CD4-positive, alpha-beta T cell treated with Interleukin-1 beta for 1 hour (primary cell): ENCODE measurements around the gene OR6V1.

Source experiments
- DNase-seq, 2 donors: peaks; one replicate each; pipeline ENCODE4 v3.0.0-alpha.2; 2020 to 2022

The OR6V1 gene, protein sequence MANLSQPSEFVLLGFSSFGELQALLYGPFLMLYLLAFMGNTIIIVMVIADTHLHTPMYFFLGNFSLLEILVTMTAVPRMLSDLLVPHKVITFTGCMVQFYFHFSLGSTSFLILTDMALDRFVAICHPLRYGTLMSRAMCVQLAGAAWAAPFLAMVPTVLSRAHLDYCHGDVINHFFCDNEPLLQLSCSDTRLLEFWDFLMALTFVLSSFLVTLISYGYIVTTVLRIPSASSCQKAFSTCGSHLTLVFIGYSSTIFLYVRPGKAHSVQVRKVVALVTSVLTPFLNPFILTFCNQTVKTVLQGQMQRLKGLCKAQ

DNA sequence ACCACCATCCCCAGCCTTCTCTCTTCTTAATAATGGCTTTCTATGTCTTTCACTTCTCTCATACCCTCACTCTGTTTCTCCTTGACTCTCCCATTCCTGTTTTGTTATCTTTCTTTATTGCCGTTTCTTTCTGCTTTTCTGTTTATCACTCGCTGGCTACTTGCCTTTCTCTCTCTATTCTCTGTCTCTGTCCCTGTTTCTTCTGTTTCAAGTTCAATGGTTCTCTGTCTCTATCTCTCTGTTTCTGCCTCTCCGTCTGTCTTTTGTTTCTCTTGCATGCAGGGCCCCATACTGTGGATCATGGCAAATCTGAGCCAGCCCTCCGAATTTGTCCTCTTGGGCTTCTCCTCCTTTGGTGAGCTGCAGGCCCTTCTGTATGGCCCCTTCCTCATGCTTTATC is at the start of gene OR6V1:
TSS of gene OR6V1 (plus strand) at position 301 of the 400 bp plus-strand sequence. CDS start at position 301, 0 bp downstream.
- DNase-seq: no peak

DNA sequence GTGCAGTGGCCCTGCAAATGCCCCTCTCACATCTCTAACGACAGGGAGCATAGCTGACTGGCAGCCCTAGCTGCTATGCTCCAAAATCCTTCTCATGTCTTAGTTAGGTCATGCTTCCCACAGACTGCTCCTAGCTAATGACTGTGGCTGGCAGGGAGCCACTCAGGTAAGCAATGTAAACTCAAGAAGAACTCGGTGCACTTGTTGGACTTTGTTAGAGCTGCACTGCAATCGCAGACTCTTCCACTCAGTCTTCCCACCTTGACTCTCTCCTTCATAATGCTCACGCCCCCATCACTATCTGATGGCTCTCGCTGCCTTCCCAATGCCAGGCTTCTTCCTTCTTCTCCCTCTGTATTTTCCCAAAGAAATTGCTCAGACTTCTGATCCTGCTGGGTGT is 49.2 kb upstream of the OR6V1 start:
- DNase-seq: no peak

DNA sequence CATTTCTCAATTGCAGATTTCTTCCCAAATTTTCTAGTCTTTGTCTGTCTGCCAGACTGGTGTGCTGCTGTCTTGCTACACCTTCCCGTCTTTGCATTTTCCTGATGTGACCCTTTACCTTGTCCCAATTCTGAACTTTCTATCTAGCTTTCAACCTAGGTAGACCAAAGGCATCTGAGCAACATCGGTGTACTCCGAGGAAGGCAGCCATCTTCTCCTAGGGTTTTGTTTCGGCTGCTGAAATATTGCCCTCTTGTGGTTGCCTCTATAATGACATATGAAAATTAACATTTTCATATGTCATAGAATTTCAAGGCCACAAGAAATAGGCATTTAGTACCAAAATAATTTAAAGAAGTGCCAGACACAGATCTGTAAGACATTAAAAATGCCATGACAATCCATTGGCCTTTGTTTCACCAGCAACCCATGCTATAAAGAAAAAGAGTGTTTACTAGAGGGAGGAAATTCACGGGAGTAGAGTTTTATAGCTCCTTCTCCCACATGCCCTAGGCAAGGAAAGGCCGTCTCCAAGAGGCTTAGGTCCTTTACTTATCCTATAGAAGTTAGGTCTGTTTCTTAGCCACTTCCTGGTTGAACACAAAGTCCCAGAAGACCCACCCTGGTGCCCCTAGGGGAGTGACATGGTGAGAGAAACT is 48.6 kb upstream of the OR6V1 start:
- DNase-seq: peak; percentile 42 to 73

DNA sequence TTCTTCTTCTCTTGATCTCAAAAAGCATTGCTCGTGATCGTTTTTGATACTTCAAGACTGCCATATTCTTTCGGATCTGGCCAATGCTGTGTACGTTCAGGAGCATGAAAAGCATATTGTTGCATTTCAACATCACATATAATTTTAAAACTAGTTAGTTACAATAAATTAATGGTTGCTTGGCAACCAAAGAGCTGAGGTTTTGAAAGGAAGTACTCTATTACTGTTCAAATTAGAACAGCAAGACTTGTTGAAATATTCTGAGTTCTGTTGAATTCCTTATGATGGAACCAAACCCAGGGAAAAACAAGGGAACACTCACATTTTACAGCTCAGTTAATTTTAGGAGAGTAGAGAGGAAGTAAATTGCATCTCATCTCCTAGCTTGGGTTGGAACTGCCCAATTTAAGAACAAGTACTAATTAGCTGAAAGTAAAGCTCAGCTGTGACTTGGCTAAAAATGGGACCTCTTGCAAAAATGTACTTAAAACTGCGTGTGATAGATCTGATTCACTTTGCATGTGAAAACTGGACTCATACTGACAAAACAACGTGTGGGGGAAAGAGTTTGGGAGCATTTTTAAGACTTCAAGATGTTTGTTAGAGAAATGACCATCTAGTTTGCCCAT is 46.4 kb upstream of the OR6V1 start:
- no peak for DNase-seq

DNA sequence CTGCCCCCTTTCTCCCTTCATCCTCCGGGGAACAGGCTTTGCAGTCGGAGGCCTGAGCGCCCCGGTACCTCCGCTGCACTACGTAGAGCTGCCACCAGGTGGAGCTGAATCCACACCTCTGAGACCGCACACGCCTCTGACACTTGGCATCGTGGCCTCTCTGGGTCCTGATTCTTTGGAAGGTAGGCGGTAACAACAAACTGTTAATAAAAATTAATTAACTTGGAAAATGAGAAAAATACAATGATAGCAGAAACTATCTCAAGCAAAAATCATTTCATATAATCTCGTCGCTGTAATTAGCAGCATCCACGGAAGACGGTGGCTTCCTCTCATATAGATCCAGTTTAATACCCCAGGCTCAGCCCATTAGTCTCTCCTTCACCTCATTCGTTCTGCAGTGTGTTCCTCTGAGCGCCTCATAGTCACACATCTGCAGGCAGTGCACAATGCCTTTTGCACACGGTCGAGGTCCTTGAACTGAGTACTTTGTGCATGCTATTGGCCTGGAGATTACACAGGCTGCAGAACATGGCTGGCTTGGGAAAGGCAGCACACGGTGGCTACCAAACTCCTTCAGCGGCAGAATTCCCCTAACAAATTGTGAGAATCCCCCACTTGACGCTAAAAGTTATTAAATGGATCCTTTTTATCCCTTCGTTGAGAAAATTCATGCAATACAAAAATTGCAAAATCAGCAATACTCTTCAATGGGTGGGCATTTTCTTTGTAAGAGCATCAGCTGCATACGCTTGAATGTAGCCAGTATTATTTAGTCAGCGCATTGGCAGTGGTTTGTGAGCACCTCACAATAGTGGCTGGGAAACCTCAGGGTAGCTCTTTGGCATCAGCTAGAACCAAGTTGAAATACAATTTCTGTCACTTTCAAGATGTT is 43.9 kb upstream of the OR6V1 start:
- DNase-seq: peak; percentile 80 to 82

DNA sequence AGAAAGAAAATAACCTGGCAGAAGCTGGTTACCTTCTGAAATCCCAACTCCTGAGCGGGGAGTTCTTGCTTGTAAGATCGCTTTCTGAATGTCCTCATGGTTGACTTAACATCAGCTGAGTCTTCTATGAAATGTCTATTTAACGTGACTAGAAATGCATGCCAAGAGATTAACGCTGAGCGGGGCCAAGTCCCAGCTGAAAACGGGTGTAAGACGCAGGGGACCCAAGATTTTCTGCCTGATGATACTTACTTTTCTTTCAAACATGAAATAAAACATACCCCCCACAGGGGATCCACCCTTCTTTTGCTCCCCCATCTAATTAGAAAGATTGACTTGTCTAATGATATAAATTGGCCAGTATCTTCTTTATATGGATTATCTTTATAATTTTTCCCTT is 40.1 kb upstream of the OR6V1 start:
- no peak for DNase-seq

DNA sequence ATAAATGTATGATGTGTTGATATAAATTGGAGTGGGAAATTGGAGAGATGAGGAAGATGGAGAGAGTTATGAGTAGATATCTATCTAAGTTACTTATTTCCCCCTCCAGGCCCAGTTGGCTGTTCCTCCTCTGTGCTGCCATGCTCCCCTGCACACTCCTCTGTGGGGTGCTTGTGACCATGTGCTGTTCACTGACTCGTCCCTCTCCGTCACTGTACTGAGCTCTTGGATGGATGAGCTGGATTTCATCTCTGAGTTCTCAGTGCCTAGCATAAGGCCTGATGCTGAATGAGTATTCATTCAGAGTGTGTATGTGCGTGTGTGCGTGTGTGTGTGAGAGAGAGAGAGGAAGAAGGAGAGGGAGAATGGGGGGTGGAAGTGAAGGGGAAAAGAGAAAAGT is 39.7 kb upstream of the OR6V1 start:
- DNase-seq: no peak

DNA sequence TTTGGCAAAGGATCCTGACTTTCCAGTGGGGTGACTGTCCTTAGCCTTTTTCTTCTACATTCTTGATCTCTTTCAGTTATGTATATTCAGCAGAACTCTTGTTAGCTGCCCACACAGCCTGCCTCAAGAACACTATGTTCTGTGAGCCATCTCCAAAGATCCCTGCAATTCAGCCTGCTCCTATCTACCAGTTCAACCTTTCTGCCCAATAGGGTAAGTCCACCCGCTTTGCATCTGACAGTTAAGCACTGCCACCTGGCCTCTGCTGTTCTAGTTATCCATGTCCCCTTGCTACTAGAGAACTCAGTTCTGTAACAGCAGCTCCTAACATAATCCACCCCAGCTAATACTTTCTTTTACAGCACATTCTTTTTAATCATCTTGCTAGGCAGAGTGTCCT is 38.7 kb upstream of the OR6V1 start:
- DNase-seq: no peak

DNA sequence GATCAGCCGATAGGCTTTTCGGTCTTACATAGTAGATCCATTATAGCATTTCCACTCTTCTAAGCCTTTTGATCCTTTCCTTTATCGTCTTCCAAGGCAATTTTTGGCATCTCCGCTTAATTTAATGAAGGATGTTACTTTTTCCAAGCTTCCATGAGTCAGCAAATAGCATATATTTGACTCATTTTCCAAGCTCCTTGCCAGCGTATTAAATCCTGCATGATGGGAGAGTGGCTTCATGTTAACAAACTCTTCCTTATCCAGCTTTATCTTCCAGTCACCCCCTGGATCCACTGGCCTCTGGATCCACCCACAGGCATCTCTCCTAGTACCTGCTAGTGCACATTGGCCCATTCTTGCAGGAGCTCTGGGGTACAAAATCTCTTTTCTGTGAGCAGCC is 38.2 kb upstream of the OR6V1 start:
- no peak for DNase-seq

DNA sequence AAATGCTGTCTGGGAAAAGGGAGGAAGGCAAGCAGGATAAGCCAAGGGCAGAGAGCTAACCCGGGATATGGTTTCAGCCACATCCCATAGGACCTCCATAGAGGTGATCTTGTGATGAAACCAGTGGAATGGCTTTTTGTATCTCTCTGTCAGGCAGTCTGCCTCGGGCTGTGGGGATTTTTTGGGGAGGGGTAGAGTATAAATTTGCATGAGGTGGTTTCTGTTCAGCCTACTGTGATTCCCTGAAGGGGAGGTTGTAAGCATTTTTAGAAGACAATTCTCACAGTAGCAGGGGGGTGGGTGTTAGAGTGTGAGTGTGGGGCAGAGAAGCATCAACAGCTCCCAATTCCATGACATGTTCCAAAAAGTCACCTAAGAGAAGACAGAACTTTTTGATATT is 37.1 kb upstream of the OR6V1 start:
- DNase-seq: peak in 1 of 2 donors; percentile 12

DNA sequence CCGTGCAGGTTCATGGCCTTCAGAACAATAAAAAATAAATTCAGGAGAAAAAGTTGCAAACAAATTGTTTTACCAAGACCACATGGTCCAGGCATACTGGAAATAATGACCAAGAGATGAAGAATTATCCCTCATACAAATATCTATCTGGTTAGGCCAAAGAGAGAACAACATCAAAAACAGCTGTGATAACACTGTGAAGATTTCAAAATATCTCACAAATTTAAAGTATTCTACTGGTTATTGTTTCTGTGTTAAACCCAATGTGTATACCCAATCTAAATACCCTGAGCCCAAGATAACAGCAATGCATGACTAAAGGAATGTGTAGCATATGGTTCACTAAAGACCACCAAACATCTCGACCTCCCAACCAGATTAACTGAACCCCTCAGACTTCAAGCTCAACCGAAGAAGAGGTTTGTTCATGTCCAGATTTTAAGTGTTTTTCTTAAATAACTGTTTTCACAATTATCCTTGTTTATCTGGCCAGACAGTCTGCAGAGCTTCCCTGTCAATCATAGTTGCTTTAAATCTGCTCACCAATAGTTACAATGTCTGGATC is 36.1 kb upstream of the OR6V1 start:
- DNase-seq: no peak

DNA sequence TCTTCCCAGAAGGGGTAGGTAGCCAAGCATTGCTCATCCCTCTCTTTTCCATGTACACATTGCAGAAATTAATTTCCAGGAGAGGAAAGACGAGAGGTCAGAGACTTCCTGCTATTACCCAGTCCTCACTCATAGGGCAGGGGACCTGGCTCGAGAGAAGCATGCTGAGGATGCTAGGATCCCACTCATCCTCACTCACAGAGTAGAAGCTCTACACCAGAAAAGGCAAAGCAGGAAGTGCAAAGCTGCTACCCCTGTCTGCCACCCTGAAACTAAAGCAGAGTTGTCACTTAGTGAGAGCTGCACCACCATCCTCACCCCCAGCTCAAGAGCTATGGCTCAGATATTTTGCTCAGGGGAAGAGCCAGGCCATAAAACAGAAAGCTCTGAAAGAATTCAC is 35.1 kb upstream of the OR6V1 start:
- no peak for DNase-seq

DNA sequence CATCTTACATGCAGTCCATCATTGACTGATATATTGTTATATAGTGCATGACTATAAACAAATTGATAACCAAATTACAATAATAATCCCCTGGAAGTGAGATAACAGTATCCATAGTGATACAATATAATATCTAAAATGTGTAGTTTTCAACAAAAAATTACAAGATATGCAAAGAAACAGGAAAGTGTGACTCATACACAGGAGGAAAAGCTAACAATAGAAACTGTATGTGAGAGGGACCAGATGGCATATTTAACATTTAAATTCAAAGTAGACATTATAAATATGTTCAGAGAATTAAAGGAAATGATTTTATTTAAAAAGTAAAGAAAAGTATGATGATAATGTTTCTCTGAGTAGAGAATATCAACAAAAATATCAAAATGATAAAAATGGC is 33.2 kb upstream of the OR6V1 start:
- no peak for DNase-seq

DNA sequence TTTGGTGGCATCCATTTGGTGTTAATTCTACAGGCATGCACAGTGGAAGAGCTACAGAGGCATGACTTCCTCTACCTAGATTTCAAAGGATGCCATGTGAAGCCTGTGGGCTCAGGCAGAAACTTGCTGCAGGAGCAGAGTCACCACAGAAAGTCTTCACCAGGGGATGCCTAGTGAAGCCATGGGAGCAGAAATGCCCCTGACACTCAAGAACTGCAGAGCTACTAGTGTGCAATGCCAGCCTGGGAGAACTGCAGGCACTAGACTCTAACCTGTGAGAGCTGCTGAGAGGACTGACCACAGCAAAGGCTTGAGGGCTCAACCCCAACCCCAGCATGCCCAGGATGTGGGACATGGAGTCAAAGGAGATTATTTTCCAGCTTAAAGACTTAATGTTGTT is 29.1 kb upstream of the OR6V1 start:
- DNase-seq: no peak

DNA sequence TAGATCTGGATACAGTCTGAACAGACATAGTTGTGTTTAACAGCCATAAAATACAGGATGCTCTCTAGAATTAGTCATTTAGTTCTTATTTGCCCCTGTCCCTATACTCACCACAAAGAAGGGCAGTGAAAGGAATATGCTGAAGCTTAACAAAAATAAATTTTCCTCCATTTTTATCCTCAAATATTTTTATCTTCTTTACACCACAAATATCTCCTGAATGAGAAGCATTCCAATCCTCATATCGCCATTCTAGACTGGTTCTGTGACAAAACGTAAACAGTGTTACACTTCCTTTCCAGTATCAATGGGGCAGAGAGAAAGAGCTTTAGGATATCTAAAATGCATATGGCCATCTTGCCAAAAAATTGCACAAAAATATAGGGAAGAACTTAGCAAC is 26.8 kb upstream of the OR6V1 start:
- no peak for DNase-seq

DNA sequence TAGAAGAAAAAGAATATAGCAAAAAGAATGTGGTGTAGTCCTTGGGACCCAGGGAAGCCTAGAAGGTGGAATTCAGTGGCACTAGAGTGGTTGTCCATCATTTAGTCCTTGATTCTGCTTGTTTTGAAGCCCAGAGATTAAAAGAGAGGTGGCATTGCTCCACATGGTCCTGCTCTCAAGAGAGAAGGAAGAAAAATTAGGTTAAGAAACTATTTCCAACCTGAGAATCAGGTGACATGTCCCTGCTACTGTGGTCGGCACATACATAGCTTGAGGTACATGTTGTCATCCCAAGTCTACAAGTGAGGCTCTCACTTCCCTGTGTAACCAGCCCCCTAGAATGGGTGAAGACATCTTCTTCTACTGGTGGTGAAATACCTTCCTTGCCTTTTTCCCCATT is 25.1 kb upstream of the OR6V1 start, which contains the start of gene OR9A2:
TSS of gene OR9A2 (minus strand) at position 101 of the 400 bp plus-strand sequence. CDS start at position 101, 0 bp downstream.
- no peak for DNase-seq

DNA sequence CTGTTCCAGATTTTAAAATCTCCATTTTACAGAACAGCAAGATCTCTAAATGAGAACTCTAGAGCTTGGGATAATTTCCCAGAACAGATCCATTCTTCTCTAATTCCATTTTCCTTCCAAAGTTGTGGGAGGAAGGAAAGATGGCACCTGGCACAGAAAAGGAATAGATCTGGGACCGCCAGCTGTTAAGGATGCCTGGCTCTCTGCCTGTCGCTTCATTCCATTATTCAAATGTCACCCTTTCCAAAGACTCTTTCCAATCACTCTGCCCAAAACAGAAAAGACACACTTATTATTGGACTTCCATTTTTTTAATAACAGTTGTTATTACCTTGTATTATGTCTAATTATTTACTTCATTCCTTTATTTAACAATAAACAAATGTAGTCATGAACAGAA is 24.5 kb upstream of the OR6V1 start:
- DNase-seq: no peak

DNA sequence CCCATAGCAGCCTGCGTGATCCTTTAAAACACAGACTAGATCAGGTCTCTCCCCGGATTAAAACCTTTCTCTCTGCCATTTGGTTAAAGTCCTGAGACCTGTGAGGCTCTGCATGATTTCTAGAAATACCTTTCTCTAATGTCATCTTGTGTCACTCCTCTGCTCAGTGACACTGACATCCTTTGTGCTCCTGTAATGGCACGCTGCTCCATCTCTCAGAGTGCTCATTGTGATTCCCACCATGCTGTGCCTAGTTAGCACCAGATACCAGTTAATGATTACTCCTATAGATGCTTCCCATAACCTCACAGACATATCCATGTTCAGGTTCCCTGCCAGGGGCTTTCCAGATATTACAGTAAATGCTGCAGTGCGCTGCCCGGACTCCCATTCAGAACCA is 13.5 kb upstream of the OR6V1 start:
- no peak for DNase-seq

DNA sequence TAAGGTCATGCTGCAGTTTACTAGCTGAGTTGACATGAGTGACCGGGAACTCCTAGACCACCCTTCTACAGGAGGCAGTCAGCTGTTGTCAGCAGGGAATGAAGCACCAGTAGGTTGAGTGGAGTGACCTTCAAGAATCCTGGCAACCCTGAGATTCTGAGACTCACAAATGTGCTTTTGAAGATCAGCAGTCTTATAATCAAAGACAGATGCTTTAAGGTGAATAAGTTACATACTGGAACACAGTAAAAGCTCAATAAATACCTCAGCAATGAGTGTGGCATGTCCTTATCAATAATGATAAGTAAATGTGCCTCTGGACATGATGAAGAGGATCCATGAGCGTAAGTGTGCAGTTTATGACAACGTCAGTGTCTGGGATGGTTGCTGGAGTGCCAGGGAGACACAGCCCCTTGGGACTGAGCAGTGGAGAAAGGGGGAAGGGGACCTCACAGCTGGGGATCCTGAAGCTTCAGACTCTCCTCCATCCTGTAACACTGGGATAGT is 11.9 kb upstream of the OR6V1 start:
- DNase-seq: no peak

DNA sequence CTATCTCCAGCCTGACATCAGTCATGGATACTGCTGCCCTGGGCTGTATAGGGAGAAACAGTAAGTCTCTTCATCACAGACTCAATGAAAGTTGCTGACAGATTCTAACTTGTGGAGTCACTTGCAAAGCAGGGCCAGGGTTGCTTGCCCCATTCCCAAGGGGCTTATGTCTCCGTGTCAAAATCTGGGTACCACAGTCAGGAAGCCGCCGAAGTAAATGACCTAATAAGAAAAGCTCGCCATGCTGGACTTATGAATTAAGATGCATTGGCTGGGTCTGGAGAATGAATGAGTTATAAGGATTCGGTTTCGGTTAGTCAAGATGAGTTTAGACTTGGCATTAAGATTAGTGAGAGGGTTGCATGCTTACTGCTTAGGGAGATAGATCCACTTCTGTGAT is 10.8 kb upstream of the OR6V1 start:
- DNase-seq: no peak

DNA sequence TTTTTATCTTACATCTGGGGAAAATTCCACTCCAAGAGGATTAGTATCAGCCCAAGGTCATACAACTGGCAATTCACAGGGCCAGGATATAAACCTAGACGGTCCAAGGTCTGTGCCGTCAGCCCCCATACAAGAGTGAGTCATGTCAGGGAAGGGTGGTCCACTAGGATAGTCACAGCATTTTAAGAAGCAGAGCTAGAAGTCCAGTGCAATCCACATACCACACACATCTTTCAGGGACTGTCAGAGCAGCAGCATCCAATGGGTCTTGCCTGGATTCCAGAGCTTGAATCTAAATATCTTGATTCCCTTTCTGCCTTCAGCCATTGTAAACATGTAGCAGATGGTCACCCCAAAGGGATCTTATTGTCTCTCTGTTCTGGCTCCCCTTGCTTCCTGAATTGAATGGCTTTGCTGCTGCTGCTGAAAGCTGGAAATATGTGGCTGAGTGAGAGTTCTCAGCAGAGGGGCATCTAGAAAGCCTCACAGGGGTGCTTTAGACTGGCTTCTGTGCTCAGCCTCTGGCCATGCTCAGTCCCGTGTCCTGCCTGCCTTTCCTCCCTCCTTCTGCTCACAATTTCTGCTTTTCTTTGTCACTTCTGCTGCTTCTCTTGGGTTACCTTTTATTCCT is 9.9 kb upstream of the OR6V1 start:
- no peak for DNase-seq

DNA sequence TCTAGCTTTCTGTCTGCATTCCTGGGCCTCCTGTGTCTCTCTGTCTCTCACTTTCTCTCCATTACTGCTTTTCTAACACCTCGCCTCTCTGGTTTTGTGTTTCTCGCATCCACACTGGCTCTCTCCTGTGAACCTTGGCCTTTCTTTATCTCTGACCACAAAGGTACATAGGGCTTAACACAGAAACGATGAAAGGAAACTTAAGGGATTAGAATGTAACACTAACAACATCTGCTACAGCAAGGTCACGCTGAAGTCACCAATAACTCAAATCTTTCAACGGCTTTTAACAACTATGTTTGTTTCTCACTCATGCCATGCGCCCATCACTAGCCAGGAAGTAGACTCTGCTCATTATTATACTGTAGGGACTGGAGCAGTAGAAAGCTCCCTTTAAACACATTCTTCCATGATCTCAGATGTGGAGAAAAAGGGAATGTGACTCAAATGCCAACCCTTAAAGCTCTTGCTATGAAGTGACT is 9.3 kb upstream of the OR6V1 start:
- DNase-seq: no peak
